ENCODE measurements around the gene CYP4A22.
A peak's percentile ranks its signal among the peaks of the same experiment; 100 is the strongest.

Gene CYP4A22

GRCh38 chr1:47161298-47162040 is 24.2 kb downstream of the CYP4A22 start:
- Histone ChIP-seq H3K4me1 (ENCODE audit: insufficient read depth, low read length) (no peaks in the 10 kb centered on the region), H3K9me3 (ENCODE audit: low read length) (peaks cover 6% of the 10 kb centered on the region), H3K4me3 (ENCODE audit: low read depth in 1 of 2, low read length in 2 of 2) (no peak overlapping the region), H3K27me3 (ENCODE audit: control insufficient read depth in 1 of 2, insufficient read depth in 2 of 2, low read length in 2 of 2) (no peaks in the 10 kb centered on the region), H3K9ac (ENCODE audit: low read length) (no peak overlapping the region), H3K36me3 (ENCODE audit: insufficient read depth, low read length) (no peaks in the 10 kb centered on the region), H3K27ac (ENCODE audit: low read depth, low read length) (no peak overlapping the region)

GRCh38 chr1:47164552-47164951 is 27.3 kb downstream of the CYP4A22 start:
- no peak overlapping the region for H3K9ac ChIP-seq (ENCODE audit: low read length)
- H3K27me3 ChIP-seq (ENCODE audit: control insufficient read depth in 1 of 2, insufficient read depth in 2 of 2, low read length in 2 of 2): no peaks in the 10 kb centered on the region
- peaks cover 6% of the 10 kb centered on the region for H3K9me3 ChIP-seq (ENCODE audit: low read length)
- no peaks in the 10 kb centered on the region for H3K4me1 ChIP-seq (ENCODE audit: insufficient read depth, low read length)
- no peak overlapping the region for H3K4me3 ChIP-seq (ENCODE audit: low read depth in 1 of 2, low read length in 2 of 2)
- H3K27ac ChIP-seq (ENCODE audit: low read depth, low read length): no peak overlapping the region
- H3K36me3 ChIP-seq (ENCODE audit: insufficient read depth, low read length): no peaks in the 10 kb centered on the region

- Histone ChIP-seq H3K36me3 (ENCODE audit: insufficient read depth, low read length) (no peaks in the 10 kb centered on the region), H3K27ac (ENCODE audit: low read depth, low read length) (no peak overlapping the region), H3K27me3 (ENCODE audit: control insufficient read depth in 1 of 2, insufficient read depth in 2 of 2, low read length in 2 of 2) (no peaks in the 10 kb centered on the region), H3K9ac (ENCODE audit: low read length) (no peak overlapping the region), H3K9me3 (ENCODE audit: low read length) (no peaks in the 10 kb centered on the region), H3K4me3 (ENCODE audit: low read depth in 1 of 2, low read length in 2 of 2) (no peak overlapping the region), H3K4me1 (ENCODE audit: insufficient read depth, low read length) (no peaks in the 10 kb centered on the region)
Observed at GRCh38 chr1:47172782-47173181, 35.5 kb downstream of the CYP4A22 start.

DNA sequence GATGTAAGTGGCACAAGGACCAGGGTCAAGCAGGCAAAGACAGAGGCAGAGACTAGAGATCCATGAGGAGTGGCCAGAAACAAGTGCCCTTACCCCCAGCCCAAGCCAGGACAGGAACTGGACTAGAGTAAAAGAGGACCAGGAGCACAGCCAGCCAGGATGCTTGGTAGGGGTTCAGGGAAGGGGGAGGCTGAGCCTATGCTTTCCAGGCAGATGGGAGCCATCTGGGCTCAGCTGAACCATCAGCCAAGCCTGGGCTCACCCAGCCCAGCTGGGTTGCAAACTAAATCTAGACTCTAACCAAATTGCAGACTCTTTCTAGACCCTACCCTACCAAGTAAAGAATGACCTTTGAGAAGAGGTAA is 37.4 kb downstream of the CYP4A22 start:
- no peaks in the 10 kb centered on the region for H3K36me3 ChIP-seq (ENCODE audit: insufficient read depth, low read length)
- no peaks in the 10 kb centered on the region for H3K27me3 ChIP-seq (ENCODE audit: control insufficient read depth in 1 of 2, insufficient read depth in 2 of 2, low read length in 2 of 2)
- H3K9me3 ChIP-seq (ENCODE audit: low read length): no peaks in the 10 kb centered on the region
- peaks cover 4% of the 10 kb centered on the region for H3K4me1 ChIP-seq (ENCODE audit: insufficient read depth, low read length)
- H3K9ac ChIP-seq (ENCODE audit: low read length): no peak overlapping the region
- no peak overlapping the region for H3K27ac ChIP-seq (ENCODE audit: low read depth, low read length)
- no peak overlapping the region for H3K4me3 ChIP-seq (ENCODE audit: low read depth in 1 of 2, low read length in 2 of 2)

- Histone ChIP-seq H3K4me3 (ENCODE audit: low read depth in 1 of 2, low read length in 2 of 2) (no peak overlapping the region), H3K9ac (ENCODE audit: low read length) (no peak overlapping the region), H3K9me3 (ENCODE audit: low read length) (no peaks in the 10 kb centered on the region), H3K27ac (ENCODE audit: low read depth, low read length) (no peak overlapping the region), H3K27me3 (ENCODE audit: control insufficient read depth in 1 of 2, insufficient read depth in 2 of 2, low read length in 2 of 2) (no peaks in the 10 kb centered on the region), H3K4me1 (ENCODE audit: insufficient read depth, low read length) (peaks cover 10% of the 10 kb centered on the region), H3K36me3 (ENCODE audit: insufficient read depth, low read length) (no peaks in the 10 kb centered on the region)
Observed at GRCh38 chr1:47175227-47175934, 38.1 kb downstream of the CYP4A22 start.

DNA sequence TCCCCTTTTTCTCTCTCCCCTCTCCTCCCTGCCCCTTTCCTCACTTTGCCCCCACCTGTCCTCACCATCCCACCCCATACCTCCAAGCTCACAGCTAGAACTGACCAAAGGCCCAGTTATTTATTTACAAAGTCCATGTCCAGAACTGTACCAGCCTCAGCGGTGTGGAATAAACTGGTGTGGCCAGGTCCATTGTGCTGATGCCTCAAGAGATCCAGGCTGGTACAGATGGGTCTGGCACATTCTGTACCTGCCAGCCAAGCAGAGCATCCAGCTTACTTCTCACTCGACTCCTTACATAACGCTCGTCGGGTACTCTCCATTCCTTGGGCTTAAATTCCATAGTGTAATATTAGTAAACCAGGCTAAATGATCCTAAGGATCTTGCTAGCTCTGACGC is 40.8 kb downstream of the CYP4A22 start:
- Histone ChIP-seq H3K9me3 (ENCODE audit: low read length) (no peaks in the 10 kb centered on the region), H3K27me3 (ENCODE audit: control insufficient read depth in 1 of 2, insufficient read depth in 2 of 2, low read length in 2 of 2) (peaks cover 0 to 13% of the 10 kb centered on the region in 2 donors), H3K4me1 (ENCODE audit: insufficient read depth, low read length) (peaks cover 10% of the 10 kb centered on the region), H3K36me3 (ENCODE audit: insufficient read depth, low read length) (no peaks in the 10 kb centered on the region), H3K9ac (ENCODE audit: low read length) (no peak overlapping the region), H3K27ac (ENCODE audit: low read depth, low read length) (no peak overlapping the region), H3K4me3 (ENCODE audit: low read depth in 1 of 2, low read length in 2 of 2) (no peak overlapping the region)

DNA sequence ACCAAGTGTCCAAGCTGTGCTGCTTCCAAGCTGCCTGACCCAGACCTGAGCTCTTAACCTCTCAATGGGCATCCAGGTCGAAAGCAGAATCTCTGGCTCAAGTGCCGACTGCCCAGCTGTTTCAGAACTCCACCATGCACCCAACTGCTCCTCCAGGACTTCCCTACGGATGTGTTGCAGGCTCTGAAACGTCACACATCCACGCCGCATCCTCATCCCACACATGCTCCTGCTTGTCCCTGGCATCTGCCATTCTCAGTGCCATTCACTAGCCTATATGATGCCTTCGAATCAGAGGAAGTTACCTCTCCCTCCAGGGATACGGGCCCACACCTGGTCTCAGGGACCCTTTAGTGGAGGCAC is 41.4 kb downstream of the CYP4A22 start:
- no peaks in the 10 kb centered on the region for H3K36me3 ChIP-seq (ENCODE audit: insufficient read depth, low read length)
- H3K27ac ChIP-seq (ENCODE audit: low read depth, low read length): no peak overlapping the region
- no peaks in the 10 kb centered on the region for H3K9me3 ChIP-seq (ENCODE audit: low read length)
- H3K27me3 ChIP-seq (ENCODE audit: control insufficient read depth in 1 of 2, insufficient read depth in 2 of 2, low read length in 2 of 2): peaks cover 0 to 19% of the 10 kb centered on the region in 2 donors
- H3K4me3 ChIP-seq (ENCODE audit: low read depth in 1 of 2, low read length in 2 of 2): no peak overlapping the region
- H3K4me1 ChIP-seq (ENCODE audit: insufficient read depth, low read length): peaks cover 10% of the 10 kb centered on the region
- no peak overlapping the region for H3K9ac ChIP-seq (ENCODE audit: low read length)

DNA sequence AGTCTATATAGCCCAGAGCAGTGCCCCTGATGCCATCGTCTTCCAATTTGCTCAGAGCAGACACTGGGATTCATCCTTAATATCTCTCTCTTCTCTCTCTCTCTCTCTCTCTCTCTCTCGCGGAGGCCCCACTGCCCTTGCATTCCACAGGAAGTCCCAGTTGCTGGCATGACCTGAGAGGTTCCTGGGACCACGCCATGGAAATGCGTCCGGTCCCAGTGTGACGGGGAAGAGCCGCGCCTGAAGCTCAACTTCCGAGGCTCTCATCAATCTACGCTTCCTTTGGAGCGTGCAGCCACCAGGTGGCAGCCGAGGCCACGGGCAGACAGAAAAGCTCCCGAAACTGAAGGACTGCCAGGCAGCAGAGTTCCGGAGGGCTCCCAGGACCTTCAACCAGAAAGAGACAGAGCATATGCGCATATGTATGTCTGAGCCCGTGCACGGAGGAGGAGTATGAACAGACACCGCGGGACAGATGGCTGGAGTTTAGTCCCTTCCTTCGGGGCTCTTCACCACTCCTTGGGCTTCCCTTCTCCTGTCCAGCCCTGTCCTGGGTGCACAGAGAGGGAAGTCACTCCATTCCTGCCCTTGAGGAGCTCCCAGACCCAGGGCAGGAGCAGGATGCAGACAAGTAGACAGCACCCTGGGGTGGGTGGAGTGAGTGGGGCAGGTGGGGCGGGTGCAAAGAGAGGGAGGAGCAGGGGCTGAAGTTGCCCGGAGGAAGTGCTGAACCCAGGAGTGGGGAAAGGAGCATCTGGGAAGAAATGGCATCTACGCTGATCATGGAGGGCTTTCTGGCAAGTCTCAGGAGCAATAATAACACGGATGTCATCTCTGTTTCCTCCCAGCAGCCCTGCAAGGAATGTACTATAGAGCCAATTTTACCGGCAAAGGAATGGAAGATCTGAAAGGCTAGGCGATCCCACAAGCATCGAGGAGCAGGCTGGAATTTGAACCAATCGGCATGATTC is 42.1 kb downstream of the CYP4A22 start:
- Histone ChIP-seq H3K27ac (ENCODE audit: low read depth, low read length) (peak overlapping the region; percentile 8), H3K27me3 (ENCODE audit: control insufficient read depth in 1 of 2, insufficient read depth in 2 of 2, low read length in 2 of 2) (peaks cover 0 to 24% of the 10 kb centered on the region in 2 donors), H3K4me1 (ENCODE audit: insufficient read depth, low read length) (peaks cover 10% of the 10 kb centered on the region), H3K4me3 (ENCODE audit: low read depth in 1 of 2, low read length in 2 of 2) (peak overlapping the region; percentile 4 to 81), H3K36me3 (ENCODE audit: insufficient read depth, low read length) (no peaks in the 10 kb centered on the region), H3K9ac (ENCODE audit: low read length) (peak overlapping the region; percentile 26), H3K9me3 (ENCODE audit: low read length) (no peaks in the 10 kb centered on the region)

- H3K27me3 ChIP-seq (ENCODE audit: control insufficient read depth in 1 of 2, insufficient read depth in 2 of 2, low read length in 2 of 2): peaks cover 0 to 30% of the 10 kb centered on the region in 2 donors
- H3K27ac ChIP-seq (ENCODE audit: low read depth, low read length): no peak overlapping the region
- peak overlapping the region in 1 of 2 donors; percentile 81 for H3K4me3 ChIP-seq (ENCODE audit: low read depth in 1 of 2, low read length in 2 of 2)
- peak overlapping the region; percentile 26 for H3K9ac ChIP-seq (ENCODE audit: low read length)
- no peaks in the 10 kb centered on the region for H3K9me3 ChIP-seq (ENCODE audit: low read length)
- H3K4me1 ChIP-seq (ENCODE audit: insufficient read depth, low read length): peaks cover 10% of the 10 kb centered on the region
- H3K36me3 ChIP-seq (ENCODE audit: insufficient read depth, low read length): no peaks in the 10 kb centered on the region
Observed at GRCh38 chr1:47179988-47180563, 42.8 kb downstream of the CYP4A22 start.

DNA sequence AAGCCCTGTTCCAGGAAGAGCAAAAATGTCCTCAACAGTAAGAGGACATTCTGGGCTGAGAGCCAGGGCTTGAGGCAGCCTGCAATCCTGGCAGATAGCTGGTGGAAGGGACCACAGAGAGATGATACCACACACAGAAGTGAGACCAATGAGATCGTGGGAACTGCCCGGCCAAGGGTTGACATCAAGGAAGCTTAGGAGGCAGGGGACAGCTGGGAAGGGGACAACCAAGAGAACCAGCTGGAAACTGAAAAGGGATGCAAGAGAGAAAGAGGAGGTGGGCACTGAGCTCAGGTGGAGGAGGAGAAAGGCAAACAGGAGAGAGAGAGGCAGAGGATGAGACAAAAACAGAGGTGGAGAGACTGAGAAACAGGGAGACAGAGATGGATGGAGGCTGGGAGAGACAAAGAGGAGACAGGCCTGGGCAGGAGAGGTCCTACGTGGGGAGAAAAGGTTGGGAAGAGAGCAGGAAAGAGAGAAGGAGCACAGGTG is 43.4 kb downstream of the CYP4A22 start:
- Histone ChIP-seq H3K9ac (ENCODE audit: low read length) (no peak overlapping the region), H3K27me3 (ENCODE audit: control insufficient read depth in 1 of 2, insufficient read depth in 2 of 2, low read length in 2 of 2) (peaks cover 0 to 30% of the 10 kb centered on the region in 2 donors), H3K4me1 (ENCODE audit: insufficient read depth, low read length) (peaks cover 10% of the 10 kb centered on the region), H3K4me3 (ENCODE audit: low read depth in 1 of 2, low read length in 2 of 2) (no peak overlapping the region), H3K36me3 (ENCODE audit: insufficient read depth, low read length) (no peaks in the 10 kb centered on the region), H3K9me3 (ENCODE audit: low read length) (no peaks in the 10 kb centered on the region), H3K27ac (ENCODE audit: low read depth, low read length) (no peak overlapping the region)
